HepG2 (cell line): Measurements from ENCODE around the gene RCOR1. TPM values are rescaled to one million over a fixed set of nuclear protein-coding genes. Genes with fewer than 3 reads are reported as not detected.
A peak's percentile ranks its signal among the peaks of the same experiment; 100 is the strongest.

Experiments used
- ARID5B ChIP-seq: IDR thresholded peaks from 2 replicates; pipeline ENCODE4 v1.4.0; 2020; ENCODE audit warnings: mild to moderate bottlenecking, missing genetic modification reagents
- HNRNPK ChIP-seq: fragments of 200-400 bp; formaldehyde crosslinking; IDR thresholded peaks from 2 replicates; pipeline ENCODE4 v1.6.1; 2018; ENCODE audit warnings: low read length, low read depth, moderate library complexity, mild to moderate bottlenecking; ENCODE audit not compliant: poor library complexity, severe bottlenecking
- JDP2 ChIP-seq: sonication (generic); formaldehyde crosslinking; IDR thresholded peaks from 2 replicates; pipeline ENCODE4 v1.8.1; 2022; ENCODE audit warnings: missing genetic modification reagents, borderline replicate concordance
- PAWR ChIP-seq: sonication (generic); formaldehyde crosslinking; IDR thresholded peaks from 2 replicates; pipeline ENCODE4 v1.4.0; 2020; ENCODE audit warnings: missing genetic modification reagents, mild to moderate bottlenecking, borderline replicate concordance
- ZC3H13 ChIP-seq: sonication (generic); formaldehyde crosslinking; IDR thresholded peaks from 2 replicates; pipeline ENCODE4 v1.8.1; 2023; ENCODE audit warnings: mild to moderate bottlenecking, missing genetic modification reagents, moderate library complexity
- ZNF33A ChIP-seq: sonication (generic); formaldehyde crosslinking; IDR thresholded peaks from 2 replicates; pipeline ENCODE4 v1.5.1; 2020; ENCODE audit warnings: missing genetic modification reagents, mild to moderate bottlenecking, moderate library complexity, borderline replicate concordance
- ZNF354B ChIP-seq: sonication (generic); formaldehyde crosslinking; IDR thresholded peaks from 2 replicates; pipeline ENCODE4 v1.8.0; 2022; ENCODE audit warnings: mild to moderate bottlenecking, missing genetic modification reagents
- ZNF776 ChIP-seq: sonication (generic); formaldehyde crosslinking; IDR thresholded peaks from 2 replicates; pipeline ENCODE4 v1.4.0; 2020; ENCODE audit warnings: mild to moderate bottlenecking, missing genetic modification reagents
- ZSCAN21 ChIP-seq: sonication (generic); formaldehyde crosslinking; IDR thresholded peaks from 2 replicates; pipeline ENCODE4 v1.8.0; 2022; ENCODE audit warnings: mild to moderate bottlenecking, missing genetic modification reagents, moderate library complexity, borderline replicate concordance
- ZUFSP ChIP-seq: sonication (generic); formaldehyde crosslinking; IDR thresholded peaks from 2 replicates; pipeline ENCODE4 v1.9.0; 2021; ENCODE audit warnings: missing genetic modification reagents, mild to moderate bottlenecking, borderline replicate concordance
- polyA plus RNA-seq, 8 experiments: library from polyadenylated mRNA; depleted of rRNA in 3 of 8; stranded (reverse) in 7 of 8; unstranded in 1 of 8; fragments of >200 nt; fragmentation: Illumina TruSeq in 4 of 8; extraction: Trizol in 4 of 8; gene quantifications; 2 replicates each; pipeline versions ENCODE4 v1.2.1 to v1.2.3, GENCODE V29; 2011 to 2016; ENCODE audit warnings: low read depth in 4 of 8, missing spikeins in 1 of 8, mixed read lengths in 1 of 8; ENCODE audit not compliant: insufficient read depth in 1 of 8
- total RNA-seq, 5 experiments: library from RNA; depleted of rRNA; stranded (reverse); fragments of >200 nt; fragmentation: Illumina TruSeq; extraction: Trizol; gene quantifications; 2 replicates each; pipeline ENCODE4 v1.2.3, GENCODE V29; 2016; ENCODE audit warnings: low read depth in 1 of 5
- TF ChIP-seq, protein P1 (sequence below): sonication (generic); formaldehyde crosslinking; IDR thresholded peaks from 2 replicates; pipeline ENCODE4 v1.4.0; 2020; ENCODE audit warnings: missing genetic modification reagents, mild to moderate bottlenecking, borderline replicate concordance
- TF ChIP-seq, protein P2 (sequence below): sonication (generic); formaldehyde crosslinking; IDR thresholded peaks from 2 replicates; pipeline ENCODE4 v1.5.1; 2020; ENCODE audit warnings: mild to moderate bottlenecking, missing genetic modification reagents, borderline replicate concordance

The RCOR1 gene
- total and polyA plus RNA-seq, 2 of the 13 experiments (the other 11 are each of a cell fraction or from before 2014, with no cell fraction given), result 10.2 to 11.1 TPM

- TF ChIP-seq, protein P1, sequence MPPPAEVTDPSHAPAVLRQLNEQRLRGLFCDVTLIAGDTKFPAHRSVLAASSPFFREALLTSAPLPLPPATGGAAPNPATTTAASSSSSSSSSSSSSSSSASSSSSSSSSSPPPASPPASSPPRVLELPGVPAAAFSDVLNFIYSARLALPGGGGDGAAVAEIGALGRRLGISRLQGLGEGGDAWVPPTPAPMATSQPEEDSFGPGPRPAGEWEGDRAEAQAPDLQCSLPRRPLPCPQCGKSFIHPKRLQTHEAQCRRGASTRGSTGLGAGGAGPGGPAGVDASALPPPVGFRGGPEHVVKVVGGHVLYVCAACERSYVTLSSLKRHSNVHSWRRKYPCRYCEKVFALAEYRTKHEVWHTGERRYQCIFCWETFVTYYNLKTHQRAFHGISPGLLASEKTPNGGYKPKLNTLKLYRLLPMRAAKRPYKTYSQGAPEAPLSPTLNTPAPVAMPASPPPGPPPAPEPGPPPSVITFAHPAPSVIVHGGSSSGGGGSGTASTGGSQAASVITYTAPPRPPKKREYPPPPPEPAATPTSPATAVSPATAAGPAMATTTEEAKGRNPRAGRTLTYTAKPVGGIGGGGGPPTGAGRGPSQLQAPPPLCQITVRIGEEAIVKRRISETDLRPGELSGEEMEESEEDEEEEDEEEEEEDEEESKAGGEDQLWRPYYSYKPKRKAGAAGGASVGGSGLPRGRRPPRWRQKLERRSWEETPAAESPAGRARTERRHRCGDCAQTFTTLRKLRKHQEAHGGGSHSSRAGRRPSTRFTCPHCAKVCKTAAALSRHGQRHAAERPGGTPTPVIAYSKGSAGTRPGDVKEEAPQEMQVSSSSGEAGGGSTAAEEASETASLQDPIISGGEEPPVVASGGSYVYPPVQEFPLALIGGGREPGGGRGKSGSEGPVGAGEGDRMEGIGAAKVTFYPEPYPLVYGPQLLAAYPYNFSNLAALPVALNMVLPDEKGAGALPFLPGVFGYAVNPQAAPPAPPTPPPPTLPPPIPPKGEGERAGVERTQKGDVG, result no peak
- TF ChIP-seq HNRNPK, result no peak
- TF ChIP-seq ZNF354B, result no peak
- TF ChIP-seq ZUFSP (CRISPR knock-in tag), result no peak
- TF ChIP-seq JDP2, result no peak; the same call in 1 of the 2 replicates
- TF ChIP-seq ZNF776 (CRISPR knock-in tag), result no peak
- 0 out of 2 replicates have a peak, but pooled peaks have one; percentile 47 for TF ChIP-seq ZC3H13
- no peak for TF ChIP-seq PAWR
- TF ChIP-seq, protein P2, sequence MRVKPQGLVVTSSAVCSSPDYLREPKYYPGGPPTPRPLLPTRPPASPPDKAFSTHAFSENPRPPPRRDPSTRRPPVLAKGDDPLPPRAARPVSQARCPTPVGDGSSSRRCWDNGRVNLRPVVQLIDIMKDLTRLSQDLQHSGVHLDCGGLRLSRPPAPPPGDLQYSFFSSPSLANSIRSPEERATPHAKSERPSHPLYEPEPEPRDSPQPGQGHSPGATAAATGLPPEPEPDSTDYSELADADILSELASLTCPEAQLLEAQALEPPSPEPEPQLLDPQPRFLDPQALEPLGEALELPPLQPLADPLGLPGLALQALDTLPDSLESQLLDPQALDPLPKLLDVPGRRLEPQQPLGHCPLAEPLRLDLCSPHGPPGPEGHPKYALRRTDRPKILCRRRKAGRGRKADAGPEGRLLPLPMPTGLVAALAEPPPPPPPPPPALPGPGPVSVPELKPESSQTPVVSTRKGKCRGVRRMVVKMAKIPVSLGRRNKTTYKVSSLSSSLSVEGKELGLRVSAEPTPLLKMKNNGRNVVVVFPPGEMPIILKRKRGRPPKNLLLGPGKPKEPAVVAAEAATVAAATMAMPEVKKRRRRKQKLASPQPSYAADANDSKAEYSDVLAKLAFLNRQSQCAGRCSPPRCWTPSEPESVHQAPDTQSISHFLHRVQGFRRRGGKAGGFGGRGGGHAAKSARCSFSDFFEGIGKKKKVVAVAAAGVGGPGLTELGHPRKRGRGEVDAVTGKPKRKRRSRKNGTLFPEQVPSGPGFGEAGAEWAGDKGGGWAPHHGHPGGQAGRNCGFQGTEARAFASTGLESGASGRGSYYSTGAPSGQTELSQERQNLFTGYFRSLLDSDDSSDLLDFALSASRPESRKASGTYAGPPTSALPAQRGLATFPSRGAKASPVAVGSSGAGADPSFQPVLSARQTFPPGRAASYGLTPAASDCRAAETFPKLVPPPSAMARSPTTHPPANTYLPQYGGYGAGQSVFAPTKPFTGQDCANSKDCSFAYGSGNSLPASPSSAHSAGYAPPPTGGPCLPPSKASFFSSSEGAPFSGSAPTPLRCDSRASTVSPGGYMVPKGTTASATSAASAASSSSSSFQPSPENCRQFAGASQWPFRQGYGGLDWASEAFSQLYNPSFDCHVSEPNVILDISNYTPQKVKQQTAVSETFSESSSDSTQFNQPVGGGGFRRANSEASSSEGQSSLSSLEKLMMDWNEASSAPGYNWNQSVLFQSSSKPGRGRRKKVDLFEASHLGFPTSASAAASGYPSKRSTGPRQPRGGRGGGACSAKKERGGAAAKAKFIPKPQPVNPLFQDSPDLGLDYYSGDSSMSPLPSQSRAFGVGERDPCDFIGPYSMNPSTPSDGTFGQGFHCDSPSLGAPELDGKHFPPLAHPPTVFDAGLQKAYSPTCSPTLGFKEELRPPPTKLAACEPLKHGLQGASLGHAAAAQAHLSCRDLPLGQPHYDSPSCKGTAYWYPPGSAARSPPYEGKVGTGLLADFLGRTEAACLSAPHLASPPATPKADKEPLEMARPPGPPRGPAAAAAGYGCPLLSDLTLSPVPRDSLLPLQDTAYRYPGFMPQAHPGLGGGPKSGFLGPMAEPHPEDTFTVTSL (CRISPR knock-in tag), result no peak
- TF ChIP-seq ZSCAN21 (CRISPR knock-in tag), result no peak
- TF ChIP-seq ARID5B (CRISPR knock-in tag), result no peak
- TF ChIP-seq ZNF33A (CRISPR knock-in tag), result no peak
These were observed at the start of gene RCOR1 (continued) for GRCh38 chr14:102591944-102592762.
